Measurements from ENCODE around the gene IKBKE.
A peak's percentile ranks its signal among the peaks of the same experiment; 100 is the strongest.

IKBKE gene

DNA sequence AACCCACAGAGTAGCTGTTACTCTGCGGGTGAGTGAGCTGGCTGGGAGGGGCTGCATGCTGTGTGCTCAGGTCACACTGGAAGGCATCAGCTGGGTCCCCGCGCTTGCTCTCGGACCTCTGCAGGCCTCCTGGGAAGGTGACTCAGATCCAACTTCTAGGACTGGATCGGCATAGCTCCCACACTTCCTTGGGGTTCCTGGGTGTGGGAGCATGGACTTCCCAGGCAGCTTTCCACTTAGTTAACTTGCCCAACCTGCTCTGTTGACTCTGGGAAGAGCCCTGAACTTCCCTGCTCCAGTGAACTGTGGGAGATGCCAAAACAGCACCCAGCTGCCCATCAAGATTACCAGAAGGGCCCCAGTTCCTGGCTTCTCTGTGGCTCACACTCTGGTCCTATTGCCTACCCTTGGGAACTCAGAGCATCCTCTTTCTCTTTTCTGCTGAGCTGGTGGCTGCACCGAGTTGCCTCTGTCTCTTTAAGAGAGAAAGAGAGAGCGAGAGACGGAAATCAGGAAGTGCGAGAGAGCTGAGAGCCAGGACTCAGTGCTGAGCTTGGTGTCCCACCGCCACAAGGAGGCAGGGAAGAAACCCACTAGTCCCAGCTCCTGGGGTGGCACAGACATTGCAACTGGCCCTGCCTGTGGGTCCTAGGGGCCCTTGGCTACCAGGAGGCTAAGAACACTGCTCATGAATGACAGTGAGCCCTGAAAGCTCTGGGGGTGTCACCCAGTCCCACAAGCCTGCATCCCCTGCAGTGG is at the start of gene IKBKE:
Gene IKBKE (plus strand): TSS at position 544 of the 759 bp plus-strand sequence. CDS start 2,752 bp downstream, outside the sequence.
- Mint-ChIP-seq H3K4me3 (peak within 1 kb of the TSS; percentile 82), H3K36me3 (ENCODE audit: low read depth) (peaks cover 8% of the 10 kb centered on the region), H3K4me1 (peaks cover 92% of the 10 kb centered on the region), H3K9me3 (no peaks in the 10 kb centered on the region), H3K27ac (peak within 1 kb of the TSS; percentile 89), H3K27me3 (no peaks in the 10 kb centered on the region)
- ATAC-seq (peak; percentile 60), DNase-seq (peak; percentile 54)

DNA sequence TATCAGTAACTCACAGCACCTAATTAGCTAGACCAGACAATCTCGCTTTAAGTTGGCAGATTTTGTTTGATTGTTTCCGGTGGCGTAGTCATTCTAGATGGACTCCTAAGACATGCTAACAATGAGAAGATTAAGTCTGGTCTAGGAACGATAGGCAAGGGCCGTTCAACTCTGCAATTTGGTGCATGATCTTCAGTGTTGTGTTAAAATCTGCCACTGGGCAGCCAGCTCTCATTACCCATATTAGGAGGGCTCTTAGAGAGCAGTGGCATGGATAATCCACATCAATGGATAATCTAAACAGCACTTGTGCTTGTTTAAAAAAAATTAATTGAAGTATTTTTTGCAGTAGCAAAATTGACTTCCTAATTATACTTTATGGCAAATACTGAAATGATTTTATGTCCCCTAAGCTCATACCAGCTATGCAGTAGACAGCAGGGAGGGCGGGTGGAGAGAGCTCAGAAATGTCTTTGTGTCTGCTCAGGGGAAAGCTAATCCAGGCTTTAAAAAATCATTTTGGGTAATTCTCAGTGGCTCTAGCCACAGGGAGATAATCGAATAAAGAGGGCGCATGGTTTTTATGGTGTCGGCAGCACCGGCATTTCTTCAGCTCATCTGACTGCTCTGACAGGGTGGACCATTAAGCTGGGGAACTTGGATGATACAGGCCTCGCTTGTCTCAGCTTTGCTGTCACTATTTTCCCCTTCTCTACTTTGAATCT is 48.5 kb upstream of the IKBKE start:
- H3K27ac Mint-ChIP-seq = no peak overlapping the region
- no peaks in the 10 kb centered on the region for H3K27me3 Mint-ChIP-seq
- no peak for ATAC-seq
- no peak overlapping the region for H3K4me3 Mint-ChIP-seq
- H3K4me1 Mint-ChIP-seq = no peaks in the 10 kb centered on the region
- peaks cover 22% of the 10 kb centered on the region for H3K36me3 Mint-ChIP-seq (ENCODE audit: low read depth)
- no peak for DNase-seq
- no peaks in the 10 kb centered on the region for H3K9me3 Mint-ChIP-seq

- no peak for ATAC-seq
Measured at GRCh38 chr1:206422525-206422924, 47.8 kb upstream of the IKBKE start.

DNA sequence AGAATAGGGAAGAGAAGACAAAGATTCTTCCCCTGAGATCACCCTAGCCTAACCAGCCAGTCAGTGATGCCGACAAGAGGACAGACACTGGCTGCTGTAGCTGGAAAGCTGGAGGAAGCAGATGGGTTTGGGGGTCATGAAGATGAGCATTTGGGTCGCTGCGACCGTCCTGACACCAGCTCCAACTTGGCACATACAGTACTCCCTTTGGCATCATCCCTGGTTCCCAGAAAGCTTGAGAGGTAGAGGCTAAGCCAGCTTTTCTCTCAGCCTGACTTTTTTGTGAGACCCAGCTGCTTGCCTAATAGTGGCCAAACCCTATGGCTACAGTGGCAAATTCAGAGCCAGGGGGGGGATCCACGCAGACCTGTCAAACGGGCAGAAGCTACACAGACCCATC is 43.0 kb upstream of the IKBKE start:
- DNase-seq (no peak), ATAC-seq (no peak)
- Mint-ChIP-seq H3K9me3 (no peaks in the 10 kb centered on the region), H3K36me3 (ENCODE audit: low read depth) (peaks cover 13% of the 10 kb centered on the region), H3K4me1 (no peaks in the 10 kb centered on the region), H3K27me3 (no peaks in the 10 kb centered on the region), H3K27ac (no peak overlapping the region), H3K4me3 (no peak overlapping the region)

More at GRCh38 chr1:206422525-206422924, 47.8 kb upstream of the IKBKE start:
- Mint-ChIP-seq H3K9me3 (no peaks in the 10 kb centered on the region), H3K4me3 (no peak overlapping the region), H3K36me3 (ENCODE audit: low read depth) (peaks cover 17% of the 10 kb centered on the region), H3K27me3 (no peaks in the 10 kb centered on the region), H3K4me1 (no peaks in the 10 kb centered on the region), H3K27ac (no peak overlapping the region)
- DNase-seq = no peak

- Mint-ChIP-seq H3K4me3 (no peak overlapping the region), H3K27ac (no peak overlapping the region), H3K9me3 (no peaks in the 10 kb centered on the region), H3K36me3 (ENCODE audit: low read depth) (peaks cover 14% of the 10 kb centered on the region), H3K4me1 (no peaks in the 10 kb centered on the region), H3K27me3 (no peaks in the 10 kb centered on the region)
- DNase-seq (no peak), ATAC-seq (no peak)
Measured at GRCh38 chr1:206429421-206429820, 40.9 kb upstream of the IKBKE start.

GRCh38 chr1:206430031-206430983 is 40.0 kb upstream of the IKBKE start:
- no peaks in the 10 kb centered on the region for H3K9me3 Mint-ChIP-seq
- no peaks in the 10 kb centered on the region for H3K27me3 Mint-ChIP-seq
- no peak for DNase-seq
- no peak overlapping the region for H3K27ac Mint-ChIP-seq
- peaks cover 14% of the 10 kb centered on the region for H3K36me3 Mint-ChIP-seq (ENCODE audit: low read depth)
- H3K4me1 Mint-ChIP-seq = no peaks in the 10 kb centered on the region
- ATAC-seq = no peak
- no peak overlapping the region for H3K4me3 Mint-ChIP-seq

GRCh38 chr1:206435445-206435844 is 34.8 kb upstream of the IKBKE start:
- no peaks in the 10 kb centered on the region for H3K4me1 Mint-ChIP-seq
- no peak for DNase-seq
- H3K27ac Mint-ChIP-seq = no peak overlapping the region
- peak; percentile 49 for ATAC-seq
- peaks cover 26% of the 10 kb centered on the region for H3K36me3 Mint-ChIP-seq (ENCODE audit: low read depth)
- no peaks in the 10 kb centered on the region for H3K9me3 Mint-ChIP-seq
- H3K27me3 Mint-ChIP-seq = no peaks in the 10 kb centered on the region
- no peak overlapping the region for H3K4me3 Mint-ChIP-seq

- ATAC-seq (no peak), DNase-seq (no peak)
- peaks cover 3% of the 10 kb centered on the region for H3K4me1 Mint-ChIP-seq
- no peaks in the 10 kb centered on the region for H3K9me3 Mint-ChIP-seq
- no peaks in the 10 kb centered on the region for H3K27me3 Mint-ChIP-seq
- H3K27ac Mint-ChIP-seq = no peak overlapping the region
- H3K4me3 Mint-ChIP-seq = no peak overlapping the region
- H3K36me3 Mint-ChIP-seq (ENCODE audit: low read depth) = peaks cover 32% of the 10 kb centered on the region
Measured at GRCh38 chr1:206438554-206438953, 31.7 kb upstream of the IKBKE start.

GRCh38 chr1:206439205-206439604 is 31.1 kb upstream of the IKBKE start:
- Mint-ChIP-seq H3K4me3 (no peak overlapping the region), H3K9me3 (no peaks in the 10 kb centered on the region), H3K27me3 (no peaks in the 10 kb centered on the region), H3K4me1 (peaks cover 3% of the 10 kb centered on the region), H3K36me3 (ENCODE audit: low read depth) (peaks cover 30% of the 10 kb centered on the region), H3K27ac (no peak overlapping the region)
- no peak for ATAC-seq
- DNase-seq = no peak

GRCh38 chr1:206441336-206441967 is 28.8 kb upstream of the IKBKE start:
- Mint-ChIP-seq H3K27ac (no peak overlapping the region), H3K4me1 (peaks cover 3% of the 10 kb centered on the region), H3K4me3 (no peak overlapping the region), H3K27me3 (no peaks in the 10 kb centered on the region), H3K9me3 (no peaks in the 10 kb centered on the region), H3K36me3 (ENCODE audit: low read depth) (peaks cover 32% of the 10 kb centered on the region)
- no peak for DNase-seq
- ATAC-seq = no peak

DNA sequence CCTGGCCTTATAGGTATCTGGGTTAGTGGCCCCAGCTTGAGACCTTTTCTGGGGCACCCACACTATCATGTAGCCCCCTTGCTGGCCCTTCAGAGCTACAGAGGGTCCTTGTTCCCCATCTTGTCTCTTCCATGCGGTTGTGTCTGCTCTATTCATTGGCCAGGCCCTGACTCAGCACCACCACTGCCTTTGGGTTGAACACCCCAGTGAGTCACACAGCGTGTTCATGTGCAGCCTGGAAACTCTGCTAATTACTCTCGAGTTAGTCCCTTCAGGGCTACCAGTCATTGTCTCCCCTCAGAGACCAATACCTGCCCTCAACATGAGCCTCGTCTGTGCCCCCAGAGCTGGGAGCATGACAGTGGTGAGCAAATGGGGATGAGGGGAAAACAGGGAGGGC is 28.2 kb upstream of the IKBKE start:
- no peak overlapping the region for H3K4me3 Mint-ChIP-seq
- no peaks in the 10 kb centered on the region for H3K27me3 Mint-ChIP-seq
- no peaks in the 10 kb centered on the region for H3K9me3 Mint-ChIP-seq
- H3K36me3 Mint-ChIP-seq (ENCODE audit: low read depth) = peaks cover 30% of the 10 kb centered on the region
- peak overlapping the region; percentile 53 for H3K27ac Mint-ChIP-seq
- DNase-seq = peak; percentile 15
- H3K4me1 Mint-ChIP-seq = peaks cover 3% of the 10 kb centered on the region
- ATAC-seq = peak; percentile 99

GRCh38 chr1:206445116-206445515 is 25.2 kb upstream of the IKBKE start:
- Mint-ChIP-seq H3K4me1 (peaks cover 3% of the 10 kb centered on the region), H3K9me3 (no peaks in the 10 kb centered on the region), H3K36me3 (ENCODE audit: low read depth) (peaks cover 23% of the 10 kb centered on the region), H3K4me3 (no peak overlapping the region), H3K27me3 (no peaks in the 10 kb centered on the region), H3K27ac (no peak overlapping the region)
- ATAC-seq (no peak), DNase-seq (no peak)

DNA sequence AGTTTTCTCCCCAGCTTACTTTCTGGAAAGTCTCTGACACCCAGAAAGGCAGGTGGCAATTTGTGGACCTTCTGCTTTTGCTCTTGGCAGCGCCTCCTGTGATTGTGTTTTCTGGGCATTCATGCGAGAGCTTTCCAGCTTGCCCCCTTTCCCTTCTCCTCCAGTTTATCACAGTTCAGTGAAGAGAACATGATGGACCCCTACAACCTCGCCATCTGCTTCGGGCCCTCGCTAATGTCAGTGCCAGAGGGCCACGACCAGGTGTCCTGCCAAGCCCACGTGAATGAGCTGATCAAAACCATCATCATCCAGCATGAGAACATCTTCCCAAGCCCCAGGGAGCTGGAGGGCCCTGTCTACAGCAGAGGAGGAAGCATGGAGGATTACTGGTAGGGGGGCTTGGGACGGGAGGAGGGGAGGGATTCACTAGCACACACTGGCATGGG is 24.3 kb upstream of the IKBKE start:
- no peak for ATAC-seq
- Mint-ChIP-seq H3K27me3 (no peaks in the 10 kb centered on the region), H3K9me3 (no peaks in the 10 kb centered on the region), H3K4me3 (no peak overlapping the region), H3K36me3 (ENCODE audit: low read depth) (peaks cover 23% of the 10 kb centered on the region), H3K4me1 (peaks cover 3% of the 10 kb centered on the region), H3K27ac (peak overlapping the region; percentile 11)
- no peak for DNase-seq

Measured in activated naive CD8-positive, alpha-beta T cell treated with anti-CD3 and anti-CD28 coated beads, Interleukin-2, amount 50 U/mL, for 24 hours (primary cell).